Measurements from ENCODE around the gene DHDH. TPM values are rescaled to one million over a fixed set of nuclear protein-coding genes. Genes with fewer than 3 reads are reported as not detected.
A peak's percentile ranks its signal among the peaks of the same experiment; 100 is the strongest.

DHDH gene
- polyA plus RNA-seq, 6 donors from 2014 or later: 0.32 TPM; not detected in 5

GRCh38 chr19:48945415-48945814 is 11.9 kb downstream of the DHDH start:
- peaks cover 0 to 14% (median 7%) of the 10 kb centered on the region in 7 donors for H3K9me3 Mint-ChIP-seq
- no peak overlapping the region for H3K4me3 Mint-ChIP-seq
- H3K36me3 Mint-ChIP-seq: no peaks in the 10 kb centered on the region
- no peaks in the 10 kb centered on the region for H3K4me1 Mint-ChIP-seq
- H3K27ac Mint-ChIP-seq: no peak overlapping the region
- no peaks in the 10 kb centered on the region for H3K27me3 Mint-ChIP-seq
- ATAC-seq (ENCODE audit: low read depth in 2 of 2): no peak
- no peak for DNase-seq

GRCh38 chr19:48945817-48946216 is 12.3 kb downstream of the DHDH start:
- ATAC-seq (ENCODE audit: low read depth in 2 of 2) (no peak), DNase-seq (no peak)
- Mint-ChIP-seq H3K9me3 (peaks cover 0 to 14% (median 7%) of the 10 kb centered on the region in 7 donors), H3K27me3 (no peaks in the 10 kb centered on the region), H3K27ac (peak overlapping the region in 1 of 6 donors; percentile 84), H3K4me1 (no peaks in the 10 kb centered on the region), H3K36me3 (no peaks in the 10 kb centered on the region), H3K4me3 (no peak overlapping the region)

- H3K4me3 Mint-ChIP-seq: no peak overlapping the region
- no peak overlapping the region for H3K27ac Mint-ChIP-seq
- ATAC-seq (ENCODE audit: low read depth in 2 of 2): no peak
- H3K9me3 Mint-ChIP-seq: peaks cover 0 to 13% (median 7%) of the 10 kb centered on the region in 7 donors
- DNase-seq: no peak
- H3K36me3 Mint-ChIP-seq: no peaks in the 10 kb centered on the region
- no peaks in the 10 kb centered on the region for H3K4me1 Mint-ChIP-seq
- H3K27me3 Mint-ChIP-seq: no peaks in the 10 kb centered on the region
These were observed 13.2 kb downstream of the DHDH start for GRCh38 chr19:48946463-48947257.

- Mint-ChIP-seq H3K9me3 (peaks cover 0 to 13% (median 7%) of the 10 kb centered on the region in 7 donors), H3K36me3 (no peaks in the 10 kb centered on the region), H3K27ac (no peak overlapping the region), H3K27me3 (no peaks in the 10 kb centered on the region), H3K4me1 (no peaks in the 10 kb centered on the region), H3K4me3 (no peak overlapping the region)
- no peak for ATAC-seq (ENCODE audit: low read depth in 2 of 2)
- no peak for DNase-seq
These were observed 13.7 kb downstream of the DHDH start for GRCh38 chr19:48947258-48947542.

- Mint-ChIP-seq H3K27ac (no peak overlapping the region), H3K4me1 (peaks cover 3 to 6% (median 5%) of the 10 kb centered on the region in 3 donors), H3K27me3 (no peaks in the 10 kb centered on the region), H3K4me3 (no peak overlapping the region), H3K36me3 (no peaks in the 10 kb centered on the region), H3K9me3 (peaks cover 0 to 13% (median 7%) of the 10 kb centered on the region in 7 donors)
- no peak for ATAC-seq (ENCODE audit: low read depth in 2 of 2)
- no peak for DNase-seq
These were observed 16.7 kb downstream of the DHDH start for GRCh38 chr19:48950159-48950558.

GRCh38 chr19:48950830-48951519 is 17.5 kb downstream of the DHDH start:
- H3K4me1 Mint-ChIP-seq: peaks cover 10 to 14% (median 14%) of the 10 kb centered on the region in 3 donors
- no peaks in the 10 kb centered on the region for H3K36me3 Mint-ChIP-seq
- DNase-seq: no peak
- H3K27me3 Mint-ChIP-seq: no peaks in the 10 kb centered on the region
- peaks cover 0 to 13% (median 7%) of the 10 kb centered on the region in 7 donors for H3K9me3 Mint-ChIP-seq
- H3K4me3 Mint-ChIP-seq: no peak overlapping the region
- peak overlapping the region in 1 of 6 donors; percentile 38 for H3K27ac Mint-ChIP-seq
- ATAC-seq (ENCODE audit: low read depth in 2 of 2): no peak

GRCh38 chr19:48953141-48953540 is 19.6 kb downstream of the DHDH start:
- H3K4me1 Mint-ChIP-seq: peaks cover 19 to 30% (median 29%) of the 10 kb centered on the region in 3 donors
- H3K4me3 Mint-ChIP-seq: peak overlapping the region in 7 of 8 donors; percentile 0 to 95 (median 47)
- H3K27me3 Mint-ChIP-seq: no peaks in the 10 kb centered on the region
- peaks cover 0 to 7% of the 10 kb centered on the region in 2 donors for H3K36me3 Mint-ChIP-seq
- DNase-seq (no peak), ATAC-seq (ENCODE audit: low read depth in 2 of 2) (no peak)
- peaks cover 0 to 6% (median 3%) of the 10 kb centered on the region in 7 donors for H3K9me3 Mint-ChIP-seq
- peak overlapping the region in 1 of 6 donors; percentile 71 for H3K27ac Mint-ChIP-seq

GRCh38 chr19:48953990-48954594 is 20.6 kb downstream of the DHDH start:
- ATAC-seq (ENCODE audit: low read depth in 2 of 2) (no peak), DNase-seq (no peak)
- peak overlapping the region; percentile 87 to 95 (median 93) for H3K4me3 Mint-ChIP-seq
- no peaks in the 10 kb centered on the region for H3K9me3 Mint-ChIP-seq
- H3K4me1 Mint-ChIP-seq: peaks cover 23 to 35% (median 30%) of the 10 kb centered on the region in 3 donors
- peaks cover 0 to 7% of the 10 kb centered on the region in 2 donors for H3K36me3 Mint-ChIP-seq
- H3K27ac Mint-ChIP-seq: peak overlapping the region; percentile 81 to 95 (median 90)
- H3K27me3 Mint-ChIP-seq: no peaks in the 10 kb centered on the region

- Mint-ChIP-seq H3K27me3 (no peaks in the 10 kb centered on the region), H3K4me3 (peak within 1 kb of the TSS; percentile 87 to 95 (median 93)), H3K9me3 (no peaks in the 10 kb centered on the region), H3K36me3 (peaks cover 0 to 7% of the 10 kb centered on the region in 2 donors), H3K4me1 (peaks cover 23 to 35% (median 32%) of the 10 kb centered on the region in 3 donors), H3K27ac (peak within 1 kb of the TSS; percentile 81 to 95 (median 90))
- peak; percentile 92 to 94 for ATAC-seq (ENCODE audit: low read depth in 2 of 2)
- DNase-seq: peak; percentile 77
These were observed 21.3 kb downstream of the DHDH start, which contains the start of gene BAX for GRCh38 chr19:48954595-48955307. BAX (plus strand) TSS chr19:48954875; CDS start chr19:48954929, 54 bp downstream.

- Mint-ChIP-seq H3K27ac (peak overlapping the region in 5 of 6 donors; percentile 47 to 90 (median 87)), H3K36me3 (peaks cover 0 to 7% of the 10 kb centered on the region in 2 donors), H3K4me1 (peaks cover 23 to 35% (median 32%) of the 10 kb centered on the region in 3 donors), H3K27me3 (no peaks in the 10 kb centered on the region), H3K4me3 (peak overlapping the region; percentile 86 to 95 (median 92)), H3K9me3 (no peaks in the 10 kb centered on the region)
- ATAC-seq (ENCODE audit: low read depth in 2 of 2): no peak
- no peak for DNase-seq
These were observed 21.9 kb downstream of the DHDH start for GRCh38 chr19:48955308-48955958.

- DNase-seq (no peak), ATAC-seq (ENCODE audit: low read depth in 2 of 2) (no peak)
- Mint-ChIP-seq H3K27ac (no peak overlapping the region), H3K4me1 (peaks cover 45 to 55% (median 53%) of the 10 kb centered on the region in 3 donors), H3K4me3 (peak overlapping the region in 2 of 8 donors; percentile 61 to 76), H3K9me3 (no peaks in the 10 kb centered on the region), H3K27me3 (no peaks in the 10 kb centered on the region), H3K36me3 (peaks cover 0 to 7% of the 10 kb centered on the region in 2 donors)
These were observed 24.5 kb downstream of the DHDH start for GRCh38 chr19:48958006-48958405.

GRCh38 chr19:48959341-48960239 is 26.1 kb downstream of the DHDH start:
- Mint-ChIP-seq H3K27ac (peak overlapping the region in 1 of 6 donors; percentile 60), H3K27me3 (no peaks in the 10 kb centered on the region), H3K4me1 (peaks cover 57 to 68% (median 65%) of the 10 kb centered on the region in 3 donors), H3K4me3 (no peak overlapping the region), H3K9me3 (no peaks in the 10 kb centered on the region), H3K36me3 (peaks cover 0 to 7% of the 10 kb centered on the region in 2 donors)
- ATAC-seq (ENCODE audit: low read depth in 2 of 2) (no peak), DNase-seq (no peak)

All from naive B cell (primary cell).